HL-60/S4 treated with phorbol 12-myristate 13-acetate at 8.2 ng/mL for 4 days and 3 days (cell line): ENCODE results near the gene FAM234B.

Experiments used
- in situ Hi-C: fragments of 300-500 bp; cut with MboI; formaldehyde crosslinking; loops from 2 replicates; pipeline ENCODE4 v1.15.0; 2022; ENCODE audit warnings: low sequenced_read_pairs

FAM234B gene, protein sequence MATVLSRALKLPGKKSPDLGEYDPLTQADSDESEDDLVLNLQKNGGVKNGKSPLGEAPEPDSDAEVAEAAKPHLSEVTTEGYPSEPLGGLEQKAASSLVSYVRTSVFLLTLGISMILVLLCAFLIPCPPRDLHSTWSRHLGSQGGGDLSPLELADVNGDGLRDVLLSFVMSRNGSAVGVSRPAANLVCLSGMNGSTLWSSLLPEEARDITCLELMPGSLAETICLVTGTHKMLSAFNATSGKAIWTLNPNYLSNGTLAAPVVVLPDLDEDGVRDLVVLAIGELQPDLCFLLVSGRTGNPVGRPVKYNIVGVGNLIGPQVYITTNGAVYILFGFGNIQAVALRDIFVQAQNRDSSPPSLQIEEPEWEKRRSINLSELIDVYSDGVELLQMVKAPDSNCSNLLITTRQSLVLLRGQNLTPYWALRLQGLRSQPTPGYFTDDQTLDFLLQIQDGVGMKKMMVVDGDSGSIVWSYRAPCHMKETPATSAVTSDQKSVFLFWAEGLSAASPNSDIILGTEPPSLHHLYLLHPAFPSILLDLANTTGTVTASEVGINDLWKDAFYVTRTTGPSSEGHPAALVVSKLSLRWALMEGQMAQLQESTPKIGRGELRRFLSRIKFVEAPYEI

DNA sequence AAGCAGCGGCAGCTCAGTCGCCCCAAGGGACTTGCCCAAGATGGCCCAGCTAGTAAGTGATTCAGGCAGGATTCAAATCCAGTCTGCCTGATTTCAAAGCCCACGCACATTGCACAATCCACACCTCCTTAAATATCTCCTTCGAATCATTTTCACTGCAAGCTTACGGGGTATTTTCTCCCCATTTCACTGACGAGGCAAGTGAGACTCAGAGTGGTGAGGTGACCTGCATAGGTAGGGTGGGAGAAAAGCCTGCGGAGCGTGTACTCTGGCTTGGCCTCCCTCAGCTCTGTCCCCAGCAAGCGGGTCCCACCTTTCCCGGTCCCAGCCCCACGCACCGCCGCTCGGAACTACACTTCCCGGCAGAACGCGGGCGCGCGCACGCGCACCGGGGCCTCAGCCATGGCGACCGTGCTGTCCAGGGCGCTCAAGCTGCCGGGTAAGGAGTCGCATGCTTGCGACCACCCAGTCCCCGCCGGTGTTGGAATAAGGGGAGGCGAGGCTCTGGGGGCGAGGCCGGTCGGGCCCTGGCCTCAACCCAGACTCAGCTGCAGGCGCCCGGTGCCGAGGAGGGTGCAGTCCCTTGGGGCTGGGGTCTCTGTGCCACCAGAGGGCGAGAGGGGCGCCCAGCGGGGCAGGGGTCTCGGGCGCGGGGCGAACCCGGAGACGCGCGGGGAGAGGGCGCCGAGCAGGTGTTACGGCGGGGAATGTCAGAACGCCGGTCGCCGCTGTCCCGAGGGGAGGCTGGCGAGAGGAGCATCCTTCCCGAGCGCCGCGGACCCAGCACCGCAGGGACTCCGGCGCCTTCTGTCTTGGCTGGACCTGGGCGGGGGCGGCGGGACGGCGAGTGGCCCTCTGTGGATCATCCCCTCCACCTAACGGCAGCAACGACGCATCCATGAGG lies at the start of gene FAM234B:
FAM234B (plus strand) TSS at position 380 of the 904 bp plus-strand sequence; CDS start at position 403, 23 bp downstream.
- in situ Hi-C loops = no loop called here

DNA sequence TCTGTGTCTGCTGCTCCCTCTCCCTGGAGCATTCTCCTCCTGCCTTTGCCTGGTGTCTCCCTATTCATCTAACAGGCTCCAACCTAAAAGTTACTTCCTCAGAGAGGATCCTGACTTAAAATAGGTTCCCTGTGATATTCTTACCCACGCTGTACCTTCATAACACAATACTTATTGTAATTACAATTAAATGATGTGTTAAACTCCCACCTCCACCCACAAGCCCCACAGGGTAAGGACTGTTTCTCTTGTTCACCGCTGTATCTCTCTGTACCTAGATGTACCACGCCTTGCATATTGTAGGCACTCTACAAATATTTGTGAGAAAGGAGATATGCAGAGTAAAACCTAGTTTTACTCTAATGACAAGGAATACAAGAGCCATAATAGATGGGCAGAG lies 49.1 kb upstream of the FAM234B start:
- in situ Hi-C loops = no loop called here

DNA sequence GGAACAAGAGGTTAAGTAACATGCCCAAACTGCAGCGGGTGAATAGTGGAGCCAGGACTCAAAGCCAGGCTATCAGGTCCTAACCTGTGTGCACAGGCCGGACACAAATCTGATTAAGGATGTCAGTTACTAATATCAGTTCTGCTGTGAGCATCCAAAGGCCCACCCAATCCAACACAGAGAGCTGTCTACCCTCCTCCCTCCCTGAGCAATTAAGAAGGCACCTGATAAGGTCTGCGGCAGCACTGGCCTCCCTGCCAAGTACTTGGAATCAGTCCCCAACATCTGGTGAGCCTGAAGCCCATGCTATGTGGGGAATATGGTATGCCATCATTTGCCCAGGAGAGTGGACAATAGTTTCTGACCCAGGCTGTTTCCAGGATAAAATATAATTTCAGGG lies 48.0 kb upstream of the FAM234B start:
- in situ Hi-C loops = no loop called here

DNA sequence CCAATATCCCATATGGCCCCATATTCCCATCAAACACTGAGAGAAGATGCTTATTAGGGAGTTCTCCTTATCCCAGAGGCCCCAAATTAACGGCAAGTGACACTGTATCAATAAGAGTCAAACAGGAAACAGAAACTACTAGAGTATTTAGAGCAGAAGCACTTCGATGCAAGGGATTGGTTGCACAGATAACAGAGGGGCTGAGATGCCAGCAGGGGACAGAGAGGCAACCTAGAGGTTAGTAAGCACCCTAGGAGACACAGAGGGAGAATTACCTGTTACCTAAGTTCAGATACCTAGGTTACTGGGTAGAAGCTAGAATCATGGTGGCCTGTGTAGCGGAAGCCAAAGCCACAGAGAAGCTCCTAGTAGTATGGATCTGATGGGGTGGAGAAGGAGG lies 47.0 kb upstream of the FAM234B start:
- in situ Hi-C loops = no loop called here

DNA sequence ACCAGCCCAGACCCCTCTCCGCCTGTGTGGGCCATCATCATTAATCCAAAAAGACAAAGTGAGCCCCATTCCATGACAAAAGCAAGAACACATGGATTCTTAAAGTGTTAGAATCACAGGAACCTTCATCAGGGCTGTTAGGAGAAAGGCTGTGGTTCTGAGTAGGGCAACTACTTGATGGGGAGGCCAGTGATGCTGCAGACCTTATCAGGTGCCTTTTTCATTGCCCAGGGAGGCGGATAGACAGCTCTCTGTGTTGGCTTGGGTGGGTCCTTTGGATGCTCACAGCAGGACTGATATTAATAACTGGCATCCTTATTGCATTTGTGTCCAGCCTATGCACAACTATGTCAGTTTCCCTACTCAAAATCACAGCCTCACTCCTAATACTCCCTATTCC lies 46.4 kb upstream of the FAM234B start:
- in situ Hi-C loops = no loop called here

DNA sequence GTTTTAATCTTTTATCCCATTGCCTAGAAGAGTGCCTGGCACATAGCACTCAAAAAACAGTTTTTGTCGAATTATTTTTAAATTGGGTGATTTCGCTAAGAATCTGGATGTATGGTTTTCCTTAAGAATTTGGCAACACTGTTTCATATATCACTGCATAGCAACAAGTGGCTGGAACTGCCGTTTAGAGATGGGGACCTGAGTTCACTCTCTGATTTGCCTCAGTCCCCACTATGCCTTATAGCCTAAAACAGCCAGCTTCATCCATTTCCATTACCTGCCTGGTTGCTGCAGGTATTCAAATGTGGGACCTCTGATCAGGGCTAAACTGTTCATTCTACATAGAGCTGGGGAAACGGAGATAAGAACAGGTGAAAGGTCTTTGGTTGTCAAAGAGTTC lies 45.9 kb upstream of the FAM234B start:
- in situ Hi-C loops = no loop called here

DNA sequence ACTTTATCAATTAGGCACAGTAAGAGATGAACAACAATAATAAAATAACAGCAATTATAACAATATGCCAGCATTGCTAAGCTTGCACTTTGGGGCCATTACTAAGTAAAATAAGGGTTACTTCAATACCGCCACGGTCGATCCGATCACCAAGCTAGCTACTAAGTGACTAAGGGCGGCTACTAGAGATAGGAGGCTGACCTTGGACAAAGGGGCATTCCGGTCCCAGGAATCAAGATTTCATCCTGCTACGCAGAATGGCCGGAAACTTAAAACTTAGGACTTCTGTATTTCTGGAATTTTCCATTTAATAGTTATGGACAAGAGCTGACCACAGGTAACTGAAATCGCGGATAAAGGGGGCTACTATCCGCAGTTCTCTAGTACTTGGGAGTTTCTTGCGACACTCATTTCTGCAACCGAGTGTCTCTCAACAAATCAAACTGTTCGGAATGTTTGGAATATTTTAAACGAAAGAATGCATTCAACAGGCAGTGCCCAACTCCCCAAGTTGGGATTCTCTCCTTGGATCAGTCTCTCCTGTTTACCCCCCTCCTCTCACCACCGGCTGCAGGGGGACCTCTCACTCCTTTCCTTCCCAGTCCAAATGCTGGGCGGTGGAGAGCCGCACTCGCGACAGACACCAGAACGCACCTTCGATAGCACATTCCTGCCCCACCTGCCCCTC lies 44.8 kb upstream of the FAM234B start:
- in situ Hi-C loops = no loop called here

DNA sequence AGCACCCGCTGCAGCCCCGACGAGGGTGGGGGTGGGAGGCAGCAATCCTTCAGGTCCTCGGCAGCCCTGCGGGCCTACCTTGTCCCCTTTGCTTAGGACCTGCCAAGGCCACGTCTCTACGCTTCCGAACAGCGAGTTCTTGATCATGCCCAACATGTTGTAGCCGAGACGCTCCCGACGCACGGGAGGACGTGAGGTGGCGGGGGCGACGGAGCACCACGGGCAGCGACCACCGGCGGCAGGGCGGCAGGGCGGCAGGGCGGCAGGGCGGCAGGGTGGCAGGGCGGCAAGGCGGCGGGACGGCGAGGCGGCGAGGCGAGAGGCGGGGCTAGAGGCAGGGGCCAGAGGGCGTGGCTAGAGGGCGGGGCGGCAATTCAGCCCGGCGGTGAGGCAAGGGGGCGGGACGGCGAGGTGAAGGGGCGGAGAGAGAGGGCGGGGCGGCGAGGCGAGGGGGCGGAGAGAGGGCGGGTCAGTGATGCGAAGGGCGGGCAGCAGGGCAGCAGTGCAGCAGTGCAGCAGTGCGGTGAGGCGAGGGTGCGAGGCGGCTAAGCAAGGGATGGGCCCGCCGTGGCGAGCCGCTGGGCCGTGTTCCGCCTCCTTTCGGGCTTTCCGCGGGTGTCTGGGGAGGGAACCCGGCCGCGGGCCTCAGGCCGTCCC lies 44.1 kb upstream of the FAM234B start, which contains the start of gene HEBP1:
HEBP1 (minus strand) TSS at position 307 of the 657 bp plus-strand sequence; CDS start at position 156, 151 bp downstream.
- in situ Hi-C loops = no loop called here

DNA sequence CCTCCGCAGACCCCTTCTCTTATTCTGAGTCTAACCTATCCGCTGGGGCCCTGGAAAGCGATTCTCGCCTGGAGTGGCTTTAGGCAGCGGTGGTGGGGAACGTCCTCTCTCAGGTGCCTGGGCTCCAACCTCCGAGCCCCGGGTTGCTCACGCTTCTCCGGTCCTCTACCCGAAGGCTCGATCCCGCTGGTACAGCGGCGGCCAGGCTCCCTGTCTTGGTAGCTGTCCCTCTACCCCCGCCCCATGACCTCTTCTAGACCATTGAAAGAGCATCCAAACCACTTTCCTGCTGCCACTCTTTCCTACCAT lies 43.6 kb upstream of the FAM234B start:
- in situ Hi-C loops = no loop called here

DNA sequence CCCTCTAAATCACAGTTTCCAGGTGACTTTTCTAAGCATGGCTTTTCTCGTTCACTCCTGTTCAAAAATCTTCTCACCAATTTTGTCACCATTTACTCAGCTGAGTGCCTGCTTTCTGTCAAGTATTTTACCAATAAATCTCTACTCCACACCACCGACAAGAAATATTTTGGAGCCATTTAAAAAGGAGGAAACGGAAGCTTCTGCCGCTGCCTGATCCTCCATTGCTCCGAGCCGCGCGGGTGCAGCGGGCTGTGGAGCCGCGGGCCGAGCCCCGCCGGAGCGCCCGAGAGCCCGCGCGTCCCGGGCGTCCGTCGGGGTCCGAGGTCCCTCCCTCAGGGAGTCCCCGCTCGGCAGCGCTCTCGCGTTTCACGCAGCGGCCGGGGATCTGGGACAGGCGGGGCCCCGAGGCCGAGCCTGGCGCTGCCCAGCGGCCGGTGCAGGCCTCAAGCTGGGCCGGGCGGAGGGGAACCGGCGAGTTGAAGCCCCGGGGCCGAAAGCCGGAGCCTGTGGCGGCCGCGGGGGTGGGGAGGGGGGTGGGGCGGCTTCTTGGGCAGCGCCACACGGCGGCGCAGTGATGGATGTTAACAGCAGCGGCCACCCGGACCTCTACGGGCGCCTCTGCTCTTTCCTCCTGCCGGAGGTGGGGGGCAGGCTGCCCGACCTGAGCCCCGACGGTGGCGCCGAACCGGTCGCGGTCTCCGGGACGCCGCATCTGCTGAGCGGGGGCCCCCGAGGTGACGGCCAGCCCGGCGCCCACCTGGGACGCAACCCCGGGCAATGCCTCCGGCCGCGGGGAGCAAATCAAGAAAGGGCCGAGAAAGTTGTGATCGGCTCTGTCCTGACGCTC lies 43.0 kb upstream of the FAM234B start:
- in situ Hi-C loops = no loop called here

DNA sequence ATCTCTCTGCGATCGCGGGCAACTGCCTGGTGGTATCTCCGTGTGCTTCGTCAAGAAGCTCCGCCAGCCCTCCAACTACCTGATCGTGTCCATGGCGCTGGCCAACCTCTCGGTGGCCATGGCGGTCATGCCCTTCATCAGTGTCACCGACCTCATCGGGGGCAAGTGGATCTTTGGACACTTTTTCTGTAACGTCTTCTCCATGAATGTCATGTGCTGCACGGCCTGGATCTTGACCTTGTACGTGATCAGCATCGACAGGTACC lies 42.5 kb upstream of the FAM234B start:
- in situ Hi-C loops = no loop called here

DNA sequence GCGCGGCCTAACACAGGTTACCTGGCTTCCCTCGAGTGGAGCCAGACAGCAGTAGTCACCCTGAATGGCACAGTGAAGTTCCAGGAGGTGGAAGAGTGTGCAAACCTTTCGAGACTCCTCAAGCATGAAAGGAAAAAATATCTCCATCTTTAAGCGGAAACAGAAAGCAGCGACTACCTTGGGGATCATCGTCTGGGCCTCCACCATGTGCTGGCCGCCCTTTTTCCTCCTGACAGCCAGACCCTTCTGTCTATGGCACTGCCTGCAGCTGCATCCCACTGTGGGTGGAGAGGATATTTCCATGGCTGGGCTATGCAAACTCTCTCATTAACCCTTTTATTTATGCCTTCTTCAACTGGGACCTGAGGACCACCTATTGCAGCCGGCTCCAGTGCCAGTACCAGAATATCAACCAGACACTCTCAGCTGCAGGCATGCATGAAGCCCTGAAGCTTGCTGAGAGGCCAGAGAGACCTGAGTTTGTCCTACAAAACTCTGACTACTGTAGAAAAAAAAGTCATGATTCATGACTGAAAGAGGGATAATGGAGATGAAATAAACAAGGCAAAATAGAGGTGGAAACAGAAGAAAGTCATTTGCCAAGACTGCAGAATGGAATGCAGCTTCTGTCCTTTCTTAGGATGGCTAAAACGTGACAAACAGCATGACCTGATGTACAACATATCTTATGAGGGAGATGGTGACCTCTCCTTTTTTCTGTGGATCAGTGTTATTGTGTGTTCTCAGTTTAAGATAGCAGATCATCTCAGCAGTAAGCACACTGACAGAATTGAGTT lies 41.7 kb upstream of the FAM234B start:
- in situ Hi-C loops = no loop called here

DNA sequence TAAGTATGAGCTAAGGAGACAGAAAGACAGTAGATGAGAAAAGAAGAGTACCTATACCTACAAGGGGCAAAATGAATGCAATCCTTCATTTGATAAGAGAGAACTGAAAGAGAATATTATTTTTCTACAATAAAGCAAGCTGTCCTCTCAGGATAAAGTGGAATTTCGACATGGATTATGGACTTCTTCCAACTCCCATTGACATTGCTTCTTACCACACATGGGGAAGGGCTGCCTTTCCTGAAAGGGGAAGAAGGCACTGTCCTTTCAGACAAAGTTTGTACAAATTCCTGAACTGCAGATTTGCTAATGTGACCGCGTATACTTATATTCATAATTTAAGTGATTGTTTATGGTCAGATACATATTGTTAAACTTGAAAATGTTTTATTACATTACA lies 39.8 kb upstream of the FAM234B start:
- in situ Hi-C loops = no loop called here

DNA sequence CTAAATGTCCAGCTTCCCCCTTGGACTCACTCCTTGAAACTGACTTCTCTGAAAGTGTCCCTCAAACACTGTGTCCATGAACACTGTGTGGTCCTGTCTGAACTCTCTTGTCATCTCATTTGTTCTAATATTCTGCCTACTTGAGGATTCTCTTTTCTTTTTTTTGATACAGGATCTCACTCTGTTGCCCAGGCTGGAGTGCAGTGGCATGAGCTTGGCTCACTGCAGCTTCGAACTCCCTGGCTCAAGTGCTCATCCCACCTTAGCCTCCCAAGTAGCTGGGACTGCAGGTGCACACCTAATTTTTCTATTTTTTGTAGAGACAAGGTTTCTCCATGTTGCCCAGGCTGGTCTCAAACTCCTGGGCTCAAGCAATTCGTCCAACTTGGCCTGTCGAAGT lies 39.2 kb upstream of the FAM234B start:
- in situ Hi-C loops = no loop called here

DNA sequence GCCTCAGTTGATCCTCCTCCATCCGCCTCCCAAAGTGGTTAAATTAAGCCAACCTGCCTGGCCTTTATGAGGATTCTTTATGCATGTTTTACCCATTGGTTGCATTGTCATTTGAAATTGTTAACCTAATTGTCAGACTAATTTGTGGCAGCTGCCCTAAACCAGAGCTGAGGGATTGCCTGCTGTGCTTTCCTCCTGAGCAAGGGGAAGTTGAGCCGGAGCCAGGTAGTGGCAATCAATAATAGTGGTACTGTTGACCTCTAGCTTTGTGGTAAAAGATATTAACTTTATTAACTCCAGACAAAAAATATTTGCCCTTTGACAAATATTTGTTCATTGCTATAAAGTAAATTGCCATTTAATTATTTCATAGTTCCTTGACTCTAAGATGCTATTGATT lies 38.5 kb upstream of the FAM234B start:
- in situ Hi-C loops = no loop called here

DNA sequence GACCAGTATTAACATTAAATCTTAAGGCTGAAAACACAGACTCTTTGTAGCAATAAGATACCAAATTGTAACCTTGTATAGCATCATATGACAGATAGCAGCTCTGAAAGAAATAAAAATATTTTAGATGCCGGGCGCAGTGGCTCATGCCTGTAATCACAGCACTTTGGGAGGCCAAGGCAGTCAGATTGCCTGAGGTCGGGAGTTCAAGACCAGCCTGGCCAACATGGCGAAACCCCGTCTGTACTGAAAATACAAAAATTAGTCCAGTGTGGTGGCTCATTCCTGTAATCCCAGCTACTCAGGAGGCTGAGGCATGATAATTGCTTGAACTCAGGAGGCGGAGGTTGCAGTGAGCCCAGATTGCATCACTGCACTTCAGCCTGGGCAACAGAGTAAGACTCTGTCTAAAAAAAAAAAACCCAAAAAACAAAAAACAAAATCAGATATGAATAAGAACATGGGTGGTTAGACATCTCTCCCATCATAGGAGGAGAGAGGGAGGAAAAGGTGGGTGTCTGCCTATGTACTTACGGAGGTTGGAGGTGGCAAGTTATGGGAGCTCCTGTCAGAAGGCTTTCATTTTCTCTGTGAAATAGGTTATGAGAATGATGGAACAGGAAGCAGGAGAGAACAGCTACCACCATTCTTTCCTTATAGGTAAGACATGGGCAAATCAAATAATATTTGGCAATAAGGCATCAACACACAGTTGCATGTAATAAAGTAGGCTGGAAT lies 36.5 kb upstream of the FAM234B start:
- in situ Hi-C loops = no loop called here

DNA sequence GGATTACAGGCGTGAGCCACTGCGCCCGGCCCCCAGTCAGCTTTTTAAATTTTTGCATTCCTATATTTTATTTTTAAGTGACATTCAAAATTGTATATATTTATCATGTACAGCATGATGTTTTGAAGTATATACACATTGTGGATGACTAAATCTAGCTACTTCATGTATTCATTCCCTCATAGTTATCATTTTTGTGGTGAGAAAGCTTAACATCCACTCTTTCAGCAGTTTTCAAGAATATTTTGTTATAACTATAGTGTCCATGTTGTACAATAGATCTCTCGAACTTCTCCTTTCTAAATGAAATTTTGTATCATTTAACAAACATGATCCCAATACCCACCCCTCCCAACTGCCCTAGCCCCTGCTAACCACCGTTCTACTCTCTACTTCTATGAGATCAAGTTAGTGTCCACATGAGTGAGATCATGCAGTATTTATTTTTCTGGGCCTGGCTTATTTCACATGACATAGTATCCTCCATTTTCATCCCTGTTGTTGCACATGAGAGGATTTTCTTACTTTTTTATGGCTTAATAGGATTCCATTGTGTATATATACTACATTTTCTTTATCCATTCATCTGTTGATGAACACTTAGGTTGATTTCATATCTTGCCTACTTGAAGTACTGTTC lies 35.3 kb upstream of the FAM234B start:
- in situ Hi-C loops = no loop called here

DNA sequence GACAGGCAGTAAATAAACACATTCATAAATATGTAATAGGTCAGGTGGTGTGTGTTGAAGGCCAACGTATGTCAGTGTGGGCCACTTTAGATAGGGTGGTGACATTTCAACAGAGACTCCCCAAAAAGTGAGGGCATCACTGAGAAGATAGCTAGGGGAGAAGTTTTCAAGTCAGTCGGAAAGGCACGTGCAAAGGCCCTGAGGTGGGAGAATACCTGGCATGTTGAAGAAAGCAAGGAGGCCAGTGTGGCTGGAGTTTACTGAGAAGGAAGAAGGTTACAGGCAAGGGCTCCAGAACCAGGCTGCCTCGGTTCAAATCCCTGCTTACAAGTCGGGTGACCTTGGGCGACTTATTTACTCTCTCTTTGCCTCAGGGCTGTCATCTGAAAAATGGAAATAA lies 33.1 kb upstream of the FAM234B start:
- in situ Hi-C loops = no loop called here
